Fibroblast of villous mesenchyme (primary cell): Measurements from ENCODE around the gene CFAP251. TPM values are rescaled to one million over a fixed set of nuclear protein-coding genes. Genes with fewer than 3 reads are reported as not detected.
A peak's percentile ranks its signal among the peaks of the same experiment; 100 is the strongest.

Experiments
- DNase-seq: peaks from one replicate; pipeline ENCODE4 v3.0.0-alpha.2; 2010; ENCODE audit warnings: low read depth
- H3K4me3 ChIP-seq: 2 replicates; pipeline ENCODE4 v1.5.1; 2011; ENCODE audit warnings: low read depth, mild to moderate bottlenecking, low read length
- total RNA-seq: library from RNA; depleted of rRNA; stranded (reverse); fragments of >200 nt; gene quantifications from 2 replicates; pipeline ENCODE4 v1.2.3, GENCODE V29; 2012
- TF ChIP-seq, protein P1 (sequence below): IDR thresholded peaks from 2 replicates; pipeline ENCODE4 v1.5.1; 2012; ENCODE audit warnings: low read depth, mild to moderate bottlenecking, low read length; ENCODE audit not compliant: insufficient read depth

CFAP251 gene
- total RNA-seq, 1 donor: 8.2 TPM

DNA sequence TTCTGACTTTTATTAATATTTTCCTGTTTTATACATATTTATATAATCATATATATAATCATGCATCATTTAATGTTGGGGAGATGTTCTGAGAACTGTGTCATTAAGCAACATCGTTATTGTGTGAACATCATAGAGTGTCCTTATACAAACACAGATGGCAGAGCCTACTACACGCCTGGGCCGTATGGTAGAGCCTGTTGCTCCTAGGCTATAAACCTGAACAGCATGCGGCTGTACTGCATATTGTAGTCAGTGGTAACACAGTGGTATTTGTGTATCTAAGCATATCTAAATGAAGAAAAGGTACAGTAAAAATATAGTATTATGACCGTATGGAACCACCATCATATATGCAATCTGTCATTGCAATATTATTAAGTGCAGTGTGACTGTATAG, 58.6 kb downstream of the CFAP251 start:
- DNase-seq: no peak
- TF ChIP-seq, protein P1, sequence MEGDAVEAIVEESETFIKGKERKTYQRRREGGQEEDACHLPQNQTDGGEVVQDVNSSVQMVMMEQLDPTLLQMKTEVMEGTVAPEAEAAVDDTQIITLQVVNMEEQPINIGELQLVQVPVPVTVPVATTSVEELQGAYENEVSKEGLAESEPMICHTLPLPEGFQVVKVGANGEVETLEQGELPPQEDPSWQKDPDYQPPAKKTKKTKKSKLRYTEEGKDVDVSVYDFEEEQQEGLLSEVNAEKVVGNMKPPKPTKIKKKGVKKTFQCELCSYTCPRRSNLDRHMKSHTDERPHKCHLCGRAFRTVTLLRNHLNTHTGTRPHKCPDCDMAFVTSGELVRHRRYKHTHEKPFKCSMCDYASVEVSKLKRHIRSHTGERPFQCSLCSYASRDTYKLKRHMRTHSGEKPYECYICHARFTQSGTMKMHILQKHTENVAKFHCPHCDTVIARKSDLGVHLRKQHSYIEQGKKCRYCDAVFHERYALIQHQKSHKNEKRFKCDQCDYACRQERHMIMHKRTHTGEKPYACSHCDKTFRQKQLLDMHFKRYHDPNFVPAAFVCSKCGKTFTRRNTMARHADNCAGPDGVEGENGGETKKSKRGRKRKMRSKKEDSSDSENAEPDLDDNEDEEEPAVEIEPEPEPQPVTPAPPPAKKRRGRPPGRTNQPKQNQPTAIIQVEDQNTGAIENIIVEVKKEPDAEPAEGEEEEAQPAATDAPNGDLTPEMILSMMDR: no peak
- no peak overlapping the region for H3K4me3 ChIP-seq

DNA sequence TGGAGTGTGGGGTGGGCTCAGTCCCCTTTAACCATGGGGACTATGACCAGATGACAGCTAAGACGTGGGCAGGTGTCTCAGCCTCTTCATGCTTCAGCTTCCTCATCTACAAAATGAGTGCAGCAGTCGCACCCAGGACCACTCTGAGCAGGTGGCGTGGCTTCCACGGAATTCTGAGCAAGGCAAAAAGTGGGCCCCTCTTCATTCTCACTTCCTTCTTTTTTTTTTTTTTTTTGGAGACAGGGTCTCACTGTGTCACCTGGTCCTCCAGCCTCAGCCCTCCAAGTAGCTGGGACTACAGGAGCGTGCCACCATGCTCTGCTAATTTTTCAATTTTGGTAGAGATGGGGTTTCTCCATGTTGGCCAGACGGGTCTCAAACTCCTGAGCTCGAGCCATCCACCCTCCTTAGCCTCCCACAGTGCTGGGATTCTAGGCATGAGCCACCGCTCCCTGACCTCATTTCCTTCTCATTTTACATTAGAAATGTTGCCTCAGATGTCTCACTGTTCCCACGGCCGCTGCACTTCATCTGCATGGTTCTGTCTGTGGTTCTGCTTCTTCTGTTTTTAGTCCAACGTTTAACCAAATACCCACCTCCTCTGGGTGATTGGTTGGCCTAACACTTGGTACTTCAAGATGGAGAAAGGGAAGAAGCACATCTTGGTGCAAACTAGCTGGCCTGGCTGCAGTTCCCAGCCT, 61.9 kb downstream of the CFAP251 start:
- no peak overlapping the region for H3K4me3 ChIP-seq
- TF ChIP-seq, protein P1: no peak
- no peak for DNase-seq

DNA sequence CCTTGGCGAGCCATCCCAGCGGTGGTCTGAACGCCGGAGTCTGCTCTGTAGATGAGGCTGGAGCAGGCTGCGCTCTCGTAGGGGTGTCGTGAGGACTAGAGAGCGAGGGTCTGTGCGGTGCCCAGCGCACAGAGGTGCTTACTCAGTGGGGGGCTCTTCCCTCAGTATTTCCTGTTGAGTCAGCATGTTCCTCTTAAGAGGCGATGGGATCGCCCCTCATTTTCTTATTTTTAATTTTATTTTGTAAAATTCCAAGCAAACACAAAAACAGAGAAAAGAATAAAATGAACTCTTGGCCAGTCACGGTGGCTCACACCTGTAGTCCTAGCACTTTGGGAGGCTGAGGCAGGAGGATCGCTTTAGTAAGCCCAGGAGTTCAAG, 62.5 kb downstream of the CFAP251 start:
- no peak overlapping the region for H3K4me3 ChIP-seq
- no peak for DNase-seq
- TF ChIP-seq, protein P1: no peak

DNA sequence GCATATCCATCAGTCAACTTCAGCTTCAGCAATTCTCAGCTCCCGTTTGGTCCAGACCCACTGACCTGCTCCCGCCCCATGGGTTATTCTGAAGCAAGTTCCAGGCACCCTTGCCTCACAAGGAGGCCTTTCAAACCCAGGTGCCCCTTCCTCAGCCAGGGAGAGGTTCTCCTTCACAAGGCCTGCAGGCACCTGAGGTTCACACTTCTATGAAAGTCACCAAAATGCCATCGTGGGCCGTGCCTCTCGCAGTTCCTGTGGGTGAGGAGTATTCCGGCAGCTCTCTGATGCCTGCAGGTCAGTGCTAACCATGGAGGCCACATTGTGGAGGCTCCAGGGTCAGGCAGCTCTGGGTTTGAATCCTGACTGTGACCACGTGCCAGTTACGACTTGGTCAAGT, 63.1 kb downstream of the CFAP251 start:
- DNase-seq: no peak
- TF ChIP-seq, protein P1: no peak
- no peak overlapping the region for H3K4me3 ChIP-seq

DNA sequence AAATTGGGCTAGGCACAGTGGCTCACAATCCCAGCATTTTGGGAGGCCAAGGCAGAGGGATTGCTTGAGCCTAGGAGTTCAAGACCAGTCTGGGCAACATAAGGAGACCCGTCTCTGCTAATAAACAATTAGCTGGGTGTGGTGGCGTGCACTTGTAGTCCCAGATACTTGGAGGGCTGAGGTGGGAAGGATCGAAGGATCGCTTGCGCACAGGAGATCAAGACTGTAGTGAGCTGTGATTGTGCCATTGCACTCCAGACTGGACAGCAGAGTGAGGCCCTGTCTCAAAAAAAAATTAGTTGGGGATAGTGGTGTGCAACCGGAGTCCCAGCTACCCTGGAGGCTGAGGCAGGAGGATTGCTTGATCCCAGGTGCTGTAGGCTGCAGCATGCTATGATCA, 64.6 kb downstream of the CFAP251 start:
- no peak overlapping the region for H3K4me3 ChIP-seq
- TF ChIP-seq, protein P1: no peak
- DNase-seq: no peak

DNA sequence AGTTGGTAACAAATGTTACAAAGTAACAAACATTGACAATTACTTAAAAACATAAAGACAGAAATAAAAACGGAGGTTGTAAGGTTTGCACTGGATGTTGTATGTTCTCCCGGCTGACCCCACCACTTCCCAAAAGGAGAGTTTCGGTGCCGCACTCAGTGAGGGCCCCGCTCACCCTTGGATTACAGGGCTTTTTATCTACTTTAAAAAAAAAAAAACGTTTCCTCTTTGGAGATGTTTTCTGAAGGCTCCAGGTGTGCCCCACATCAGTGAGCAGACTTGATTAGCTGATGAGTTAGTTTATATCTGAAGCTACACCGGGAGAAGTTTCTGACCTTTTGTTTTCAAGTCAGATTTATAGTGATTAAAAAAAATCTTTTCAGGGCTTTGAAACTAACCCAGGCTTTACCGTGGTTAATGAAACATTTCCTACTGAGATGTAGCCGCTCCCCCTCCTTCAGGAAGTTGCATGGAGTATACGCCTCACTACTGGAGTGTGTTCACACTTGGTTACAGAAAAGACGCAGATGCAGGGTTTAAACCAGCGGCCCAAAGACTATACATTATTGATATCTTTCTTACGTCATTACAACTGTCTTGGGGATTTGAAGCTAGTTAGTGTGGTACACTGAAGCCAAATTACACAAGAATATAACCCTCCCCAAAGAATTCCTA, 65.3 kb downstream of the CFAP251 start:
- peak; percentile 13 for DNase-seq
- TF ChIP-seq, protein P1: no peak
- no peak overlapping the region for H3K4me3 ChIP-seq
